SK-N-SH (cell line): ENCODE measurements around the gene MXRA5. TPM values are rescaled to one million over a fixed set of nuclear protein-coding genes. Genes with fewer than 3 reads are reported as not detected.

ENCODE experiments used
- CTCF ChIA-PET: fragments of 300-600, 350-600 bp; formaldehyde crosslinking; extraction: SDS; loops from one replicate; lab custom pipeline; 2021; lab: Yijun Ruan, JAX
- POLR2A ChIA-PET: fragments of 350-600 bp; sonication (Branson Sonifier 250); formaldehyde crosslinking; extraction: SDS; loops from one replicate; lab custom pipeline; 2020; ENCODE audit warnings: antibody characterized with exemption, inconsistent platforms; lab: Yijun Ruan, JAX
- DNase-seq: peaks from one replicate; pipeline ENCODE4 v3.0.0; 2012
- H2AFZ ChIP-seq: fragments of 200-600 bp; sonication (generic); 2 replicates; pipeline ENCODE4 v1.8.1; 2016; ENCODE audit warnings: antibody characterized with exemption, mild to moderate bottlenecking, low read depth
- H3F3A ChIP-seq: fragments of 200-600 bp; sonication (generic); replicated peaks from 2 replicates; pipeline ENCODE3; 2016; ENCODE audit warnings: antibody characterized with exemption, mild to moderate bottlenecking; ENCODE audit not compliant: insufficient read depth
- H3K27ac ChIP-seq, 2 experiments: fragments of 200-500 bp in 1 of 2; fragments of 200-600 bp in 1 of 2; sonication (Bioruptor generic) in 1 of 2; sonication (generic), shearing (Covaris generic) in 1 of 2; 2 replicates each; pipeline versions ENCODE4 v1.5.1 to v1.6.1; 2014 to 2016; ENCODE audit warnings: low read depth in 2 of 2, inconsistent platforms in 1 of 2, low read length in 1 of 2, mild to moderate bottlenecking in 1 of 2, mixed read lengths in 1 of 2
- H3K27me3 ChIP-seq: fragments of 200-600 bp; sonication (generic), shearing (Covaris generic); 2 replicates; pipeline ENCODE4 v1.6.1; 2016; ENCODE audit warnings: mixed run types; ENCODE audit not compliant: insufficient read depth
- H3K36me3 ChIP-seq, 2 experiments: fragments of 200-500 bp in 1 of 2; fragments of 200-600 bp in 1 of 2; sonication (Bioruptor generic) in 1 of 2; sonication (generic) in 1 of 2; replicated peaks in 1 of 2; 2 replicates each; pipeline versions ENCODE3 to v1.5.1; 2014 to 2016; ENCODE audit warnings: low read length in 1 of 2, mild to moderate bottlenecking in 1 of 2; ENCODE audit not compliant: insufficient read depth in 2 of 2, control insufficient read depth in 1 of 2
- H3K4me1 ChIP-seq, 2 experiments: fragments of 200-500 bp in 1 of 2; fragments of 200-600 bp in 1 of 2; sonication (Bioruptor generic) in 1 of 2; sonication (generic), shearing (Covaris generic) in 1 of 2; 2 replicates each; pipeline versions ENCODE4 v1.5.1 to v1.6.1; 2014 to 2016; ENCODE audit warnings: low read depth in 1 of 2, low read length in 1 of 2, mixed run types in 1 of 2; ENCODE audit not compliant: insufficient read depth in 2 of 2, control insufficient read depth in 1 of 2
- H3K4me2 ChIP-seq: fragments of 200-600 bp; sonication (generic), shearing (Covaris generic); 2 replicates; pipeline ENCODE4 v1.6.1; 2017; ENCODE audit warnings: mixed run types
- H3K4me3 ChIP-seq, 2 experiments: fragments of 200-500 bp in 1 of 2; fragments of 200-600 bp in 1 of 2; sonication (Bioruptor generic) in 1 of 2; sonication (generic), shearing (Covaris generic) in 1 of 2; 2 replicates each; pipeline versions ENCODE4 v1.5.1 to v1.8.1; 2014 to 2016; ENCODE audit warnings: low read depth in 2 of 2, inconsistent platforms in 1 of 2, low read length in 1 of 2, mild to moderate bottlenecking in 1 of 2, mixed read lengths in 1 of 2, moderate library complexity in 1 of 2
- H3K79me2 ChIP-seq: fragments of 200-600 bp; sonication (generic); 2 replicates; pipeline ENCODE4 v1.8.1; 2017; ENCODE audit warnings: mild to moderate bottlenecking; ENCODE audit not compliant: insufficient read depth
- H3K9ac ChIP-seq: fragments of 200-600 bp; sonication (generic); 2 replicates; pipeline ENCODE4 v1.6.1; 2017; ENCODE audit warnings: mixed run types
- H3K9me2 ChIP-seq: fragments of 200-600 bp; sonication (generic); 2 replicates; pipeline ENCODE4 v1.6.1; 2017; ENCODE audit warnings: mixed run types
- H3K9me3 ChIP-seq: fragments of 200-600 bp; sonication (generic); 2 replicates; pipeline ENCODE4 v1.6.1; 2017; ENCODE audit warnings: mixed run types, mild to moderate bottlenecking, moderate library complexity
- H4K20me1 ChIP-seq: fragments of 200-600 bp; sonication (generic); 2 replicates; pipeline ENCODE4 v1.6.1; 2017; ENCODE audit warnings: mild to moderate bottlenecking, mixed run types; ENCODE audit not compliant: insufficient read depth
- EP300 ChIP-seq, 2 experiments: IDR thresholded peaks; 2 replicates each; pipeline versions ENCODE4 v1.4.0 to v1.6.1; 2012; ENCODE audit warnings: borderline replicate concordance in 1 of 2, low read depth in 1 of 2, low read length in 1 of 2
- EZH2phosphoT487 ChIP-seq: fragments of 200-600 bp; sonication (generic); IDR thresholded peaks from 2 replicates; pipeline ENCODE4 v1.6.1; 2017; ENCODE audit warnings: low read depth, mixed run types, mild to moderate bottlenecking, antibody characterized with exemption, moderate library complexity, borderline replicate concordance
- GATA2 ChIP-seq: sonication (generic); formaldehyde crosslinking; IDR thresholded peaks from 2 replicates; pipeline ENCODE4 v1.5.0; 2020; ENCODE audit warnings: mild to moderate bottlenecking, missing genetic modification reagents
- MEF2A ChIP-seq: IDR thresholded peaks from 2 replicates; pipeline ENCODE4 v1.4.0; 2012; ENCODE audit warnings: low read depth, borderline replicate concordance
- RFX5 ChIP-seq: IDR thresholded peaks from 2 replicates; pipeline ENCODE4 v1.6.1; 2012; ENCODE audit warnings: mild to moderate bottlenecking, improper control_type of control experiment, low read length
- RXRA ChIP-seq: IDR thresholded peaks from 2 replicates; pipeline ENCODE4 v1.4.0; 2012; ENCODE audit warnings: low read depth, mild to moderate bottlenecking, borderline replicate concordance
- SIN3A ChIP-seq: IDR thresholded peaks from 2 replicates; pipeline ENCODE4 v1.6.1; 2012; ENCODE audit warnings: low read depth, mild to moderate bottlenecking, low read length, moderate library complexity, borderline replicate concordance
- YY1 ChIP-seq: IDR thresholded peaks from 2 replicates; pipeline ENCODE4 v1.4.0; 2012; ENCODE audit warnings: low read depth, mild to moderate bottlenecking
- WGBS: methylation state at CpG from one replicate; pipeline ENCODE4 v1.1.6; 2017; ENCODE audit warnings: low lambda C conversion rate; 5-methylcytosine and 5-hydroxymethylcytosine counted together
- polyA plus RNA-seq, 3 experiments: library from polyadenylated mRNA; depleted of rRNA; stranded (reverse); fragments of >200 nt; gene quantifications; 2 replicates each; pipeline ENCODE4 v1.2.3, GENCODE V29; 2012
- TF ChIP-seq, protein P1 (sequence below): fragments of 150-350 bp; IDR thresholded peaks from 2 replicates; pipeline ENCODE4 v1.6.1; 2016; ENCODE audit warnings: mild to moderate bottlenecking, low read depth, low read length
- TF ChIP-seq, protein P2 (sequence below): fragments of 150-350 bp; IDR thresholded peaks from 2 replicates; pipeline ENCODE4 v1.6.1; 2017; ENCODE audit warnings: antibody characterized with exemption, low read length, low read depth, borderline replicate concordance
- TF ChIP-seq, protein P3 (sequence below): IDR thresholded peaks from 2 replicates; pipeline ENCODE4 v1.4.0; 2012; ENCODE audit warnings: low read depth, borderline replicate concordance
- TF ChIP-seq, protein P4 (sequence below): IDR thresholded peaks from 2 replicates; pipeline ENCODE4 v1.6.1; 2012; ENCODE audit warnings: mild to moderate bottlenecking, low read depth, low read length, moderate library complexity

The MXRA5 gene
- polyA plus RNA-seq, 1 of the 3 experiments (the other 2 are of a cell fraction), result 7.9 TPM

DNA sequence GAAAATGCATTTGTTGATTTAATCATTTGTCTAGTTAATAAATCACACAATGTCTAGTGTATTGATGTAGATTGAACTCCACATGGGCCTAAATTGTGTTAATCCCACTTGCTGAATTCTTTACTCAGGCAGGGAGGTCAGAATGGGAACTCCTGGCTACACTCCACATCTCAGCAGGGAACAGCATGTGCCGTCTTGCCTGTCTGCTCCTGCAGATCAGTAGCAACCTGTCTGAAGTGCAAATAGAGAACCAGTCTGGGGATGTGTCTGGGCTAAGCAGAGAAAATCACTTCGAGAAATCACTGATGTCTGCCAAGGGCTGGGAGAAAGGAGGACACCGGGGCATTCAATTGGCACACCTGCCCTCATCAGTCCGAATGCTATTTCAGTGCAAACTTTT lies 16.5 kb upstream of the MXRA5 start:
- CTCF ChIA-PET, result no interaction called here
- POLR2A ChIA-PET, result no interaction called here
- no peaks in the 10 kb centered on the region for H3K27me3 ChIP-seq
- no peak overlapping the region for H2AFZ ChIP-seq
- H3F3A ChIP-seq, result no peaks in the 10 kb centered on the region
- no peaks in the 10 kb centered on the region for H3K79me2 ChIP-seq
- H3K36me3 ChIP-seq, result no peaks in the 10 kb centered on the region
- no peaks in the 10 kb centered on the region for H3K4me1 ChIP-seq
- DNase-seq, result no peak
- H3K9me3 ChIP-seq, result no peaks in the 10 kb centered on the region
- no peak overlapping the region for H3K9ac ChIP-seq
- H3K27ac ChIP-seq, result no peak overlapping the region
- H4K20me1 ChIP-seq, result no peaks in the 10 kb centered on the region
- WGBS, result 13% methylated on average over 4 of the region's 4 CpGs
- H3K4me2 ChIP-seq, result no peak overlapping the region
- H3K9me2 ChIP-seq, result no peaks in the 10 kb centered on the region
- H3K4me3 ChIP-seq, result no peak overlapping the region
- TF ChIP-seq RXRA (no peak), EZH2phosphoT487 (no peak), YY1 (no peak), RFX5 (no peak), EP300 (IDR thresholded peaks at IDR 0.05; ENCODE audit: borderline replicate concordance in 1 of 2, low read depth in 1 of 2, low read length in 1 of 2) (no peak), SIN3A (no peak), MEF2A (no peak), GATA2 (CRISPR knock-in tag) (no peak)
- TF ChIP-seq, protein P1, sequence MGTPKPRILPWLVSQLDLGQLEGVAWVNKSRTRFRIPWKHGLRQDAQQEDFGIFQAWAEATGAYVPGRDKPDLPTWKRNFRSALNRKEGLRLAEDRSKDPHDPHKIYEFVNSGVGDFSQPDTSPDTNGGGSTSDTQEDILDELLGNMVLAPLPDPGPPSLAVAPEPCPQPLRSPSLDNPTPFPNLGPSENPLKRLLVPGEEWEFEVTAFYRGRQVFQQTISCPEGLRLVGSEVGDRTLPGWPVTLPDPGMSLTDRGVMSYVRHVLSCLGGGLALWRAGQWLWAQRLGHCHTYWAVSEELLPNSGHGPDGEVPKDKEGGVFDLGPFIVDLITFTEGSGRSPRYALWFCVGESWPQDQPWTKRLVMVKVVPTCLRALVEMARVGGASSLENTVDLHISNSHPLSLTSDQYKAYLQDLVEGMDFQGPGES, result no peak
- TF ChIP-seq, protein P2, sequence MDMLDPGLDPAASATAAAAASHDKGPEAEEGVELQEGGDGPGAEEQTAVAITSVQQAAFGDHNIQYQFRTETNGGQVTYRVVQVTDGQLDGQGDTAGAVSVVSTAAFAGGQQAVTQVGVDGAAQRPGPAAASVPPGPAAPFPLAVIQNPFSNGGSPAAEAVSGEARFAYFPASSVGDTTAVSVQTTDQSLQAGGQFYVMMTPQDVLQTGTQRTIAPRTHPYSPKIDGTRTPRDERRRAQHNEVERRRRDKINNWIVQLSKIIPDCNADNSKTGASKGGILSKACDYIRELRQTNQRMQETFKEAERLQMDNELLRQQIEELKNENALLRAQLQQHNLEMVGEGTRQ, result no peak
- TF ChIP-seq, protein P3, sequence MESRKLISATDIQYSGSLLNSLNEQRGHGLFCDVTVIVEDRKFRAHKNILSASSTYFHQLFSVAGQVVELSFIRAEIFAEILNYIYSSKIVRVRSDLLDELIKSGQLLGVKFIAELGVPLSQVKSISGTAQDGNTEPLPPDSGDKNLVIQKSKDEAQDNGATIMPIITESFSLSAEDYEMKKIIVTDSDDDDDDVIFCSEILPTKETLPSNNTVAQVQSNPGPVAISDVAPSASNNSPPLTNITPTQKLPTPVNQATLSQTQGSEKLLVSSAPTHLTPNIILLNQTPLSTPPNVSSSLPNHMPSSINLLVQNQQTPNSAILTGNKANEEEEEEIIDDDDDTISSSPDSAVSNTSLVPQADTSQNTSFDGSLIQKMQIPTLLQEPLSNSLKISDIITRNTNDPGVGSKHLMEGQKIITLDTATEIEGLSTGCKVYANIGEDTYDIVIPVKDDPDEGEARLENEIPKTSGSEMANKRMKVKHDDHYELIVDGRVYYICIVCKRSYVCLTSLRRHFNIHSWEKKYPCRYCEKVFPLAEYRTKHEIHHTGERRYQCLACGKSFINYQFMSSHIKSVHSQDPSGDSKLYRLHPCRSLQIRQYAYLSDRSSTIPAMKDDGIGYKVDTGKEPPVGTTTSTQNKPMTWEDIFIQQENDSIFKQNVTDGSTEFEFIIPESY, result no peak
- TF ChIP-seq, protein P4, sequence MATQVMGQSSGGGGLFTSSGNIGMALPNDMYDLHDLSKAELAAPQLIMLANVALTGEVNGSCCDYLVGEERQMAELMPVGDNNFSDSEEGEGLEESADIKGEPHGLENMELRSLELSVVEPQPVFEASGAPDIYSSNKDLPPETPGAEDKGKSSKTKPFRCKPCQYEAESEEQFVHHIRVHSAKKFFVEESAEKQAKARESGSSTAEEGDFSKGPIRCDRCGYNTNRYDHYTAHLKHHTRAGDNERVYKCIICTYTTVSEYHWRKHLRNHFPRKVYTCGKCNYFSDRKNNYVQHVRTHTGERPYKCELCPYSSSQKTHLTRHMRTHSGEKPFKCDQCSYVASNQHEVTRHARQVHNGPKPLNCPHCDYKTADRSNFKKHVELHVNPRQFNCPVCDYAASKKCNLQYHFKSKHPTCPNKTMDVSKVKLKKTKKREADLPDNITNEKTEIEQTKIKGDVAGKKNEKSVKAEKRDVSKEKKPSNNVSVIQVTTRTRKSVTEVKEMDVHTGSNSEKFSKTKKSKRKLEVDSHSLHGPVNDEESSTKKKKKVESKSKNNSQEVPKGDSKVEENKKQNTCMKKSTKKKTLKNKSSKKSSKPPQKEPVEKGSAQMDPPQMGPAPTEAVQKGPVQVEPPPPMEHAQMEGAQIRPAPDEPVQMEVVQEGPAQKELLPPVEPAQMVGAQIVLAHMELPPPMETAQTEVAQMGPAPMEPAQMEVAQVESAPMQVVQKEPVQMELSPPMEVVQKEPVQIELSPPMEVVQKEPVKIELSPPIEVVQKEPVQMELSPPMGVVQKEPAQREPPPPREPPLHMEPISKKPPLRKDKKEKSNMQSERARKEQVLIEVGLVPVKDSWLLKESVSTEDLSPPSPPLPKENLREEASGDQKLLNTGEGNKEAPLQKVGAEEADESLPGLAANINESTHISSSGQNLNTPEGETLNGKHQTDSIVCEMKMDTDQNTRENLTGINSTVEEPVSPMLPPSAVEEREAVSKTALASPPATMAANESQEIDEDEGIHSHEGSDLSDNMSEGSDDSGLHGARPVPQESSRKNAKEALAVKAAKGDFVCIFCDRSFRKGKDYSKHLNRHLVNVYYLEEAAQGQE, result no peak
